Measurements from ENCODE around the gene ASMTL.
"Not testable (repeated sequence)": the region's sequence is repeated elsewhere in the genome, so short reads cannot be mapped to it uniquely, and the experiment has no call there.

Gene ASMTL

DNA sequence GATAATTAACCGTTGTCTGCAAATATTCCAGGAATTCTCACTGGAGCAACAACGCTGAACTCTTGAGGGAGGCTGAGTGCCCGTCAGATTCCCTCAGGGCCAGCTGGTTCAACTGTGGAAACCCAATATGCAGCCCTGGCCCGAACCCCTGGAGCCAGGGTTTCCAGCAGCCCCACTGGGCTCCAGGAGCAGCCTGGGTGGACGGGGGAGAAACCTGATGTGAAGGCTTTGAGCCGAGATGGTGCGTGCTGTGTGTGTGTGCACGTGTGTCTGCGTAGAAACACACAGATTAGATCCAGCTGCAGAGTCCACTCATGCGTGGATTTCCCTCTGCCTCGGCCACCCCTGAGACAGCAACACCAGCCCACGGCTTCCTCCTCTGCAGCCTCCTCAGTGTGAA lies 41.4 kb downstream of the ASMTL start:
- H2BK120ac ChIP-seq (ENCODE audit: insufficient read depth, low read length, poor library complexity): no peak overlapping the region
- no peak overlapping the region for H3K4me2 ChIP-seq (ENCODE audit: low read length)
- peak overlapping the region; percentile 77 for H4K12ac ChIP-seq (ENCODE audit: low read depth, low read length)
- no peak overlapping the region for H3K18ac ChIP-seq (ENCODE audit: low read length)
- no peak overlapping the region for H3K9ac ChIP-seq (ENCODE audit: low read length)
- no peak overlapping the region for H3K14ac ChIP-seq (ENCODE audit: low read length)
- H2AK5ac ChIP-seq (ENCODE audit: low read length): no peak overlapping the region
- H3K9me3 ChIP-seq (ENCODE audit: insufficient read depth, low read depth, low read length): peaks cover 5% of the 10 kb centered on the region
- H2BK5ac ChIP-seq (ENCODE audit: low read depth, low read length, poor library complexity): no peak overlapping the region
- H2AFZ ChIP-seq (ENCODE audit: insufficient read depth, low read length, poor library complexity): no peak overlapping the region
- H3K4ac ChIP-seq (ENCODE audit: low read depth, low read length): no peak overlapping the region
- peak in 1 of 2 donors; percentile 9 for DNase-seq
- WGBS (ENCODE audit: extremely low coverage, insufficient coverage, insufficient read length): no CpG with 5 or more reads among the region's 12 CpGs
- H3K79me2 ChIP-seq (ENCODE audit: control insufficient read depth, insufficient read depth, low read length, poor library complexity): no peaks in the 10 kb centered on the region
- H4K8ac ChIP-seq (ENCODE audit: low read depth, low read length): no peak overlapping the region
- no peak overlapping the region for H3K23ac ChIP-seq (ENCODE audit: low read length)
- H3K27me3 ChIP-seq (ENCODE audit: insufficient read depth, low read length): no peaks in the 10 kb centered on the region
- no peak overlapping the region for H2BK12ac ChIP-seq (ENCODE audit: low read length)
- H3K4me3 ChIP-seq (ENCODE audit: low read depth, low read length): no peak overlapping the region
- H3K27ac ChIP-seq (ENCODE audit: low read depth, low read length): no peak overlapping the region
- H3K4me1 ChIP-seq (ENCODE audit: control insufficient read depth in 1 of 2, insufficient read depth in 2 of 2, low read length in 2 of 2): no peaks in the 10 kb centered on the region
- H3K36me3 ChIP-seq (ENCODE audit: control insufficient read depth in 1 of 2, insufficient read depth in 2 of 2, low read length in 2 of 2): peaks cover 33 to 52% of the 10 kb centered on the region in 2 experiments
- no peak overlapping the region for H4K91ac ChIP-seq (ENCODE audit: low read depth, low read length)
- no peaks in the 10 kb centered on the region for H3K79me1 ChIP-seq (ENCODE audit: low read length)

DNA sequence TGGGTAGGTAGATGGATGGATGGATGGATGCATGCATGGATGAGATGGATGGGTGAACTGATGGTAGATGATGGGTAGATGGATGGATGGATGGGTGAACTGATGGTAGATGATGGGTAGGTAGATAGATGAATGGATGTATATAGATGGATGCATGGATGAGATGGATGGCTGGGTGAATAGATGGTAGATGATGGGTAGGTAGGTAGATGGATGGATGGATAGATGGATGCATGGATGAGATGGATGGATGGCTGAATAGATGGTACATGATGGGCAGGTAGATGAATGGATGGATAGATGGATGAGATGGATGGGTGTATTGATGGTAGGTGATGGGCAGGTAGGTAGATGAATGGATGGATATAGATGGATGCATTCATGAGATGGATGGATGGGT lies 45.7 kb downstream of the ASMTL start:
- Histone ChIP-seq H2BK12ac (ENCODE audit: low read length) (no peak overlapping the region), H3K79me1 (ENCODE audit: low read length) (no peaks in the 10 kb centered on the region)
- no peak for DNase-seq

DNA sequence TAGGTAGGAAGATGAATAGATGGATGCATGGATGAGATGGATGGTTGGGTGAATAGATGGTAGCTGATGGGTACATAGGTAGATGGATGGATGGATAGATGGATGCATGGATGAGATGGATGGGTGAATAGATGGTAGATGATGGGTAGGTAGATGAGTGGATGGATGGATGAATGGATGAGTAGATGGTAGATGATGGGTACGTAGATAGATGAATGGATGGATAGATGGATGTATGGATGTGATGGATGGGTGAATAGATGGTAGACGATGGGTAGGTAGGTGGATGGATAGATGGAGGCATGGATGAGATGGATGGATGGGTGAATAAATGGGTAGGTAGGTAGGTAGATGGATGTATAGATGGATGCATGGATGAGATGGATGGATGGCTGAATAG lies 46.9 kb downstream of the ASMTL start:
- H2BK120ac ChIP-seq (ENCODE audit: insufficient read depth, low read length, poor library complexity); H4K91ac ChIP-seq (ENCODE audit: low read depth, low read length); H2BK5ac ChIP-seq (ENCODE audit: low read depth, low read length, poor library complexity); H3K27ac ChIP-seq (ENCODE audit: low read depth, low read length); H3K4me2 ChIP-seq (ENCODE audit: low read length); H4K8ac ChIP-seq (ENCODE audit: low read depth, low read length); H2AFZ ChIP-seq (ENCODE audit: insufficient read depth, low read length, poor library complexity); H3K9me3 ChIP-seq (ENCODE audit: insufficient read depth, low read depth, low read length); H3K4me1 ChIP-seq (ENCODE audit: control insufficient read depth in 1 of 2, insufficient read depth in 2 of 2, low read length in 2 of 2); H3K18ac ChIP-seq (ENCODE audit: low read length); H3K9ac ChIP-seq (ENCODE audit: low read length); H3K23ac ChIP-seq (ENCODE audit: low read length); DNase-seq; H3K14ac ChIP-seq (ENCODE audit: low read length); H3K79me1 ChIP-seq (ENCODE audit: low read length); H4K12ac ChIP-seq (ENCODE audit: low read depth, low read length); H3K79me2 ChIP-seq (ENCODE audit: control insufficient read depth, insufficient read depth, low read length, poor library complexity); H2AK5ac ChIP-seq (ENCODE audit: low read length); H3K4ac ChIP-seq (ENCODE audit: low read depth, low read length); H2BK12ac ChIP-seq (ENCODE audit: low read length); H3K27me3 ChIP-seq (ENCODE audit: insufficient read depth, low read length); H3K4me3 ChIP-seq (ENCODE audit: low read depth, low read length): not testable (repeated sequence)
- H3K36me3 ChIP-seq (ENCODE audit: control insufficient read depth in 1 of 2, insufficient read depth in 2 of 2, low read length in 2 of 2): peaks cover 25 to 57% of the 10 kb centered on the region in 2 experiments
- WGBS (ENCODE audit: extremely low coverage, insufficient coverage, insufficient read length): 100% methylated on average over 2 of the region's 2 CpGs

More for the DNA sequence above, 45.7 kb downstream of the ASMTL start:
- Histone ChIP-seq H4K91ac (ENCODE audit: low read depth, low read length) (no peak overlapping the region), H3K23ac (ENCODE audit: low read length) (no peak overlapping the region), H2AK5ac (ENCODE audit: low read length) (no peak overlapping the region), H2AFZ (ENCODE audit: insufficient read depth, low read length, poor library complexity) (no peak overlapping the region), H3K36me3 (ENCODE audit: control insufficient read depth in 1 of 2, insufficient read depth in 2 of 2, low read length in 2 of 2) (peaks cover 26 to 59% of the 10 kb centered on the region in 2 experiments), H3K4me1 (ENCODE audit: control insufficient read depth in 1 of 2, insufficient read depth in 2 of 2, low read length in 2 of 2) (no peaks in the 10 kb centered on the region), H3K4ac (ENCODE audit: low read depth, low read length) (no peak overlapping the region), H4K8ac (ENCODE audit: low read depth, low read length) (no peak overlapping the region), H3K9me3 (ENCODE audit: insufficient read depth, low read depth, low read length) (no peaks in the 10 kb centered on the region), H3K4me3 (ENCODE audit: low read depth, low read length) (no peak overlapping the region), H3K79me2 (ENCODE audit: control insufficient read depth, insufficient read depth, low read length, poor library complexity) (no peaks in the 10 kb centered on the region), H4K12ac (ENCODE audit: low read depth, low read length) (no peak overlapping the region), H3K18ac (ENCODE audit: low read length) (no peak overlapping the region), H3K14ac (ENCODE audit: low read length) (no peak overlapping the region), H3K27ac (ENCODE audit: low read depth, low read length) (no peak overlapping the region), H2BK120ac (ENCODE audit: insufficient read depth, low read length, poor library complexity) (no peak overlapping the region), H3K9ac (ENCODE audit: low read length) (no peak overlapping the region), H2BK5ac (ENCODE audit: low read depth, low read length, poor library complexity) (no peak overlapping the region), H3K27me3 (ENCODE audit: insufficient read depth, low read length) (no peaks in the 10 kb centered on the region), H3K4me2 (ENCODE audit: low read length) (no peak overlapping the region)

DNA sequence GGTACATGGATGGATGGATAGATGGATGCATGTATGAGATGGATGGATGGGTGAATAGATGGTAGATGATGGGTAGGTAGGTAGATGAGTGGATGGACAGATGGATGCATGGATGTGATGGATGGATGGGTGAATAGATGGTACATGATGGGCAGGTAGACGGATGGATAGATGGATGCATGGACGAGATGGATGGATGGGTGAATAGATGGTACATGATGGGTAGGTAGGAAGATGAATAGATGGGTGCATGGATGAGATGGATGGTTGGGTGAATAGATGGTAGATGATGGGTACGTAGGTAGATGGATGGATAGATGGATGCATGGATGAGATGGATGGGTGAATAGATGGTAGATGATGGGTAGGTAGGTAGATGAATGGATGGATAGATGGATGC lies 48.8 kb downstream of the ASMTL start:
- not testable (repeated sequence) for H3K9me3 ChIP-seq (ENCODE audit: insufficient read depth, low read depth, low read length); H2BK12ac ChIP-seq (ENCODE audit: low read length); H4K91ac ChIP-seq (ENCODE audit: low read depth, low read length); H3K4me1 ChIP-seq (ENCODE audit: control insufficient read depth in 1 of 2, insufficient read depth in 2 of 2, low read length in 2 of 2); H2BK120ac ChIP-seq (ENCODE audit: insufficient read depth, low read length, poor library complexity); H3K27ac ChIP-seq (ENCODE audit: low read depth, low read length); H3K14ac ChIP-seq (ENCODE audit: low read length); H3K23ac ChIP-seq (ENCODE audit: low read length); H3K27me3 ChIP-seq (ENCODE audit: insufficient read depth, low read length); H3K9ac ChIP-seq (ENCODE audit: low read length); H4K12ac ChIP-seq (ENCODE audit: low read depth, low read length); H4K8ac ChIP-seq (ENCODE audit: low read depth, low read length); DNase-seq; H3K79me1 ChIP-seq (ENCODE audit: low read length); H2BK5ac ChIP-seq (ENCODE audit: low read depth, low read length, poor library complexity); H2AK5ac ChIP-seq (ENCODE audit: low read length); H3K4ac ChIP-seq (ENCODE audit: low read depth, low read length); H3K18ac ChIP-seq (ENCODE audit: low read length); H3K79me2 ChIP-seq (ENCODE audit: control insufficient read depth, insufficient read depth, low read length, poor library complexity); H2AFZ ChIP-seq (ENCODE audit: insufficient read depth, low read length, poor library complexity); H3K4me3 ChIP-seq (ENCODE audit: low read depth, low read length); H3K4me2 ChIP-seq (ENCODE audit: low read length)
- peaks cover 27 to 62% of the 10 kb centered on the region in 2 experiments for H3K36me3 ChIP-seq (ENCODE audit: control insufficient read depth in 1 of 2, insufficient read depth in 2 of 2, low read length in 2 of 2)
- 100% methylated on average over 2 of the region's 3 CpGs for WGBS (ENCODE audit: extremely low coverage, insufficient coverage, insufficient read length)

Measured in trophoblast cell (in vitro differentiated cells and primary cell).